ENCODE results near the gene ZCCHC8. TPM values are rescaled to one million over a fixed set of nuclear protein-coding genes. Genes with fewer than 3 reads are reported as not detected.
"Not testable (repeated sequence)": the region's sequence is repeated elsewhere in the genome, so short reads cannot be mapped to it uniquely, and the experiment has no call there.

ZCCHC8 gene
- total RNA-seq, 2 experiments from 2014 or later, result 44.4 to 46.6 TPM

DNA sequence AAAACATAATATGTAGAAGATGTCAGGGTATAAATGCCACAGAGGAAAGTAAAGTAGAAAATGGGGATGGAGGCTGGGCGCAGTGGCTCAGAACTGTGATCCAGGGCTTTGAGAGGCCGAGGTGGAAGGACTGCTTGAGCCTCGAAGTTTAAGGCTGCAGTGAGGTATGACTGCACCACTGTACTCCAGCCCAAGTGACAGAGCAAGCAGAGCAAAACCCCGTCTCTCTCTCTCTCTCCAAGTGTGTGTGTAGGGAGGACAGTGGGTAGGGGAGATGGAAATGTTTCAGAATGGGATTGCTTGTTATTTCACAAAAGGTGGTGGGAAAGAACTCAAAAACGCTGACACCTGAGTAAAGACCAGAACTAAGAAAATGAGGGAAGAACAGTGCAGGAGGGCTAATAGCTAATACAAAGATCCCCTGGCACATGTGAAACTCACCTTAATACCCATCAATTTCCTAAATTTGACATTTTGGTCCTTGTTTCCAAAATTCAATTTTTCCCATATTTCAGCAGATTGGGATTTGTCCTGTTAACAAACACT lies 5.7 kb upstream of the ZCCHC8 start:
- ChIA-PET POLR2A (interaction anchor here (2.2 to 8.0 kb wide), 2 partner anchors 10 to 18 kb away, joined by 8 to 82 read pairs; partner anchors contain the start of genes KNTC1 and RSRC2), CTCF (no interaction called here)
- Mint-ChIP-seq H3K4me1 (peaks cover 18% of the 10 kb centered on the region), H3K9me3 (no peaks in the 10 kb centered on the region), H3K27me3 (no peaks in the 10 kb centered on the region), H3K4me3 (no peak overlapping the region), H3K27ac (no peak overlapping the region), H3K36me3 (ENCODE audit: low read depth) (peaks cover 74% of the 10 kb centered on the region)
- DNase-seq, result no peak

DNA sequence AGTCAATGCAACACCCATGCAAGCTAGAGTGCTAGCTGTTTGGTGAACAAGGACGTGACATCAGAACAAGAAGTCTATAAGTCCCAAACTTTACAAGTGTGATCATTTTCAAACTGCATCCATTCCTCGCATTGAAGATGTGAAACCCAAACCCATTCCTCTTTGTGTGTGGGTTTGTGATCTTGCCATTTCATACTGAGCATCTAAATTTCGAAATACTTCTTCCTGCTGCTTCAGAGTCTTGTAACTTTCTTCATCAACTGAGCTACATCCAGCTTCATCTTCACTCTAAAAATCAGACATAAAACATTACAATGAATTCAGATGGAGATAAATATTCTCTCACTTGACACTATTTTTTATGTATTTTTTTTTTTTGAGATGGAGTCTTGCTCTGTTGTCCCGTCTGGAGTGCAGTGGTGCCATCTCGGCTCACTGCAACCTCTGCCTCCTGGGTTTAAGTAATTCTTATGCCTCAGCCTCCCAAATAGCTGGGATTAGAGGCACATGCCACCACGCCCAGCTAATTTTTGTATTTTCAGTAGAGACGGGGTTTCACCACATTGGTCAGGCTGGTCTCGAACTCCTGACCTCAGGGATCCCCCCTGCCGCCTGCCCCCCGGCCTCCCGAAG lies 4.8 kb upstream of the ZCCHC8 start:
- Mint-ChIP-seq H3K27ac (no peak overlapping the region), H3K9me3 (no peaks in the 10 kb centered on the region), H3K27me3 (no peaks in the 10 kb centered on the region), H3K36me3 (ENCODE audit: low read depth) (peaks cover 69% of the 10 kb centered on the region), H3K4me1 (peaks cover 24% of the 10 kb centered on the region), H3K4me3 (no peak overlapping the region)
- no peak for DNase-seq
- ChIA-PET CTCF (no interaction called here), POLR2A (interaction anchor here (11.4 kb wide), 1 partner anchor 17 kb away, joined by 542 read pairs; the partner anchor contains the start of genes KNTC1 and RSRC2)

DNA sequence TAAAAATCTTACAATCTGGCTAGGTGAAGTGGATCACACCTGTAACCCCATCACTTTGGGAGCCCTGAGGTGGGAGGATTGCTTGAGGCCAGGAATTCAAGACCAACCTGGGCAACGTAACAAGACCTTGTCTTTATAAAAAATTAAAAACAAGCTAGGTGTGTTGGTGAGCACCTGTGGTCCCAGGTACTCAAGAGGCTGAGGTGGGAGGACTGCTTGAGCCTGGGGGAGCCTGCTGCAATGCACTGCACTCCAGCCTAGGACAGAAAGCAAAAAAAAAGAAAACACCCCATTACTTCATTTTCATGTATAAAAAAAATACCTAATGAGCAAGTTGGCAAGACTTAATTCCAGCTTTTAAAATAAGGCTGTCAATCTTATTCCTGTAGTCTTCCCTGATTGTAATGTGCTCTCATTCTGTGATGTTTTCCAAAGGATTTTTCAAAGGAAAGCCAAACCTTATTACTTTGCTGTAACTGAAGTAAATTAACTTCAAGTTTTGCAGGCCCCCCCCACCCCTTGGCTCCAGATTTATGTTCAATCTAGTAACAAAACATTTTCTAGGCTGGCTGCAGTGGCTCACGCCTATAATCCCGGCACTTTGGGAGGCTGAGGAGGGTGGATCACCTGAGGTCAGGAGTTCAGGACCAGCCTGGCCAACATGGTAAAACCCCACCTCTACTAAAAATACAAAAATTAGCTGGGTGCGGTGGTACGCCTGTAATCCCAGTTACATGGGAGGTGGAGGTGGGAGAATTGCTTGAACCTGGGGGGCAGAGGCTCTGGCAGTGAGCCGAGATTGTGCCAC lies 3.3 kb upstream of the ZCCHC8 start:
- Mint-ChIP-seq H3K9me3 (no peaks in the 10 kb centered on the region), H3K27ac (peak overlapping the region; percentile 44), H3K4me3 (no peak overlapping the region), H3K36me3 (ENCODE audit: low read depth) (peaks cover 62% of the 10 kb centered on the region), H3K4me1 (peaks cover 26% of the 10 kb centered on the region), H3K27me3 (no peaks in the 10 kb centered on the region)
- CTCF ChIA-PET, result interaction anchor here (1.0 kb wide), 1 partner anchor 21 kb away, joined by 3 read pairs; no protein-coding TSS in a partner anchor
- DNase-seq, result no peak
- POLR2A ChIA-PET, result interaction anchor here (0.8 to 11.4 kb wide), 3 partner anchors 9 to 104 kb away, joined by 3 to 542 read pairs (median 4); partner anchors contain the start of genes KNTC1 and RSRC2

DNA sequence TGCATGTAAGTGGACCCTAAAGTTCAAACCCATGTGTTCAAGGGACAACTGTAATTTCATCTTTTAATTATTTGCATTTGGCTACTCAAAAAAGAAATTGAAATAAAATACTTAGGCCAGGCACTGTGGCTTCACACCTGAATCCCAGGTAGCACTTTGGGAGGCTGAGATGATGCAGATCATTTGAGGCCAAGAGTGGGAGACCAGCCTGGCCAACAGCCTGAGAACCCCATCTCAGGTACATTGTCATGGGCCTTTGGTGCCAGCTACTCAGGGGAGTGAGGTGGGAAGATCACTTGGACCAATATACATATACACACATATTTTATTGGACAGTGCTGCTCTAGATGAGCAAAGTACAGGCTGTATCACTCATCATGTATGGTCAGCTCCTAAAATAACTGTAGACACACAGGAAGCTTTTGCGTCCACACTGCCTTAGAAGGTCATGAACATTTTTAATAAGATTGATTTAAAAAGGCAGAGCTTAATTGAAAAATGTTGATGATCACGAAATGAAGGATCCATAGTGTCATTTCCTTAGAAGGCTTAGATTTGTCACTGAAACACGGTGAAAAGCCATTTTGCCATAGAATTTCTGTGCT lies 2.5 kb upstream of the ZCCHC8 start:
- Mint-ChIP-seq H3K36me3 (ENCODE audit: low read depth) (peaks cover 62% of the 10 kb centered on the region), H3K27me3 (no peaks in the 10 kb centered on the region), H3K27ac (peak overlapping the region; percentile 58), H3K4me3 (no peak overlapping the region), H3K4me1 (peaks cover 34% of the 10 kb centered on the region), H3K9me3 (no peaks in the 10 kb centered on the region)
- no peak for DNase-seq
- POLR2A ChIA-PET, result interaction anchor here (0.8 to 11.4 kb wide), 4 partner anchors 10 to 103 kb away, joined by 3 to 542 read pairs (median 4); partner anchors contain the start of genes KNTC1 and RSRC2
- CTCF ChIA-PET, result interaction anchor here (1.0 to 1.8 kb wide), 2 partner anchors 17 to 21 kb away, joined by 3 to 4 read pairs; no protein-coding TSS in a partner anchor

DNA sequence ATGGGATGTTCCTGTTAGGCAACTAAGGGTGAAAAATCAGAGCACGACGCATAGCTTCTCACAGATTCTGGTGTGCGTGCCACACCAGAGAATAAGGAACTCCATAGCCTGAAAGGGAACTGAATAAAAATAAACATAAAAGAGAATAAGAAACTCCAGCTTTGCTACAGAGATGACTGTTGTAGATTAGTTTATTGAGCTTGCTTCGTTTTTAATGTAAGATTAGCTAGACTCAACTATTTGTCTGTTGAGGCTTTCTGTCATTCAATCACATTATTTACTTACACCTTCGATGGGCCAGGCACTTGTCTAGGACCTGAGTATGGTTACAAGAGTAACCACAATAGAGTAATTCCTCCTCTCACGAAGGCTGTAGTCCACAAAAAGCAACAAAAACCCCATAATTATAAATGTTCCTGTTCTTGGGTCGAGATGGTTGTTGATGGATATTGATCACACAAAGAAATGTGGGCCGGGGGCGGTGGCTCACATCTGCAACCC lies 807 bp upstream of the ZCCHC8 start:
- CTCF ChIA-PET, result interaction anchor here (0.8 to 4.8 kb wide), 15 partner anchors 10 to 252 kb away, joined by 3 to 37 read pairs (median 4); partner anchors contain the start of genes CLIP1, KNTC1 and RSRC2
- H3K36me3 Mint-ChIP-seq (ENCODE audit: low read depth), result peaks cover 53% of the 10 kb centered on the region

DNA sequence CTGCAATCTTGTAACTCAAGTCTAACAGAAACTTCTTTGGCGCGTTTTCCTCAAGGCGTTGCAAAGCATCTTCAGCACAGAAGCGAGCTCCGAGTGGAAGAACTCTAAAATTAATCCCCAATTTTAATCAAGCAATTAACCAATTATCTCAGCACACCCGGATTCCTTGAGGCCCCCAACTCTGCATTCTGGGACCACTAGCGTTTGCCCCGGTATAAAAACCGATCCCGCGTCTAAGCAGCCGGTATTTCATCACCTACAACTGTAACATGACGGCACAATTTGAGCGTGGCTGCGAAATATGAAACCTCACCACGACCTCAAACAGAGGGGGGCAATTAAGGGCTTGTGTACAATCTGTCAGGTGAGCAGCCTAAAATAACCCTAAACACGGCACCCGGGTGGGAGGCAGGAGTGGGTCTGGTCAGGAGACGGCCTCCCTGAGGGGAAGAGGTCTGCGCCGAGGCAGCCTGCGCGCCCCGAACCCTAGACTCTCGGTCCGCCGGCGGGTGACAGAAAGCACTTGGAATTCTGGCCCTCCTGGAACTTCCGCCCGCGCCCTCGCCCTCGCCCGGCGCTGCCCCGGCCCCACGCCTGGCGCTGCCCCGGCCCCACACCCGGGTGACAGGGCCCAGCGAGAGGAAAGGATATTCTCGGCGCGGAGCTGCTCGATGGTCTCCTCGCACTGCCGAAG lies 594 bp downstream of the ZCCHC8 start:
- Mint-ChIP-seq H3K4me1 (peaks cover 44% of the 10 kb centered on the region), H3K36me3 (ENCODE audit: low read depth) (peaks cover 46% of the 10 kb centered on the region), H3K27me3 (no peaks in the 10 kb centered on the region), H3K27ac (peak overlapping the region; percentile 97), H3K4me3 (peak overlapping the region; percentile 99), H3K9me3 (no peaks in the 10 kb centered on the region)
- POLR2A ChIA-PET, result interaction anchor here (0.8 to 11.4 kb wide), 29 partner anchors 9 to 1463 kb away, joined by 3 to 542 read pairs (median 5); partner anchors contain the start of genes CLIP1, DIABLO, HCAR1 and KNTC1
- CTCF ChIA-PET, result interaction anchor here (0.7 to 4.8 kb wide), 13 partner anchors 9 to 273 kb away, joined by 3 to 37 read pairs (median 4); partner anchors contain the start of genes CLIP1, KNTC1 and RSRC2
- peak; percentile 61 for DNase-seq

More for the DNA sequence above, 807 bp upstream of the ZCCHC8 start:
- Mint-ChIP-seq H3K4me1 (peaks cover 42% of the 10 kb centered on the region), H3K27ac (peak overlapping the region; percentile 97), H3K4me3 (peak overlapping the region; percentile 99), H3K9me3 (no peaks in the 10 kb centered on the region), H3K27me3 (no peaks in the 10 kb centered on the region)
- DNase-seq, result no peak
- POLR2A ChIA-PET, result interaction anchor here (0.9 to 11.4 kb wide), 26 partner anchors 8 to 1465 kb away, joined by 3 to 542 read pairs (median 6); partner anchors contain the start of genes CCDC62, CLIP1, DENR and DIABLO

DNA sequence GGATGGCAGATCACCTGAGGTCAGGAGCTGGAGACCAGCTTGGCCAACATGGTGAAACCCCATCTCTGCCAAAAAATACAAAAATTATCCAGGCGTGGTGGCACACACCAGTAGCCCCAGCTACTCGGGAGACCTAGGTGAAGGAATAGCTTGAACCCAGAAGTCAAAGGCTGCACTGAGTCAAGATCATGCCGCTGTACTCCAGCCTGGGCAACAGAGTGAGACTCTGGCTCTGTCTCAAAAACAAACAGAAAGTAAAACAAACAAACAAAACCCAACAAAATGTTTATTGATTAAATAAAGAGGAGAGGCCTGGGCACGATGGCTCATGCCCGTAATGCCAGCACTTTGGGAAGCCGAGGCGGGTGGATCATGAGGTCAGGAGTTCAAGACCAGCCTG lies 5.5 kb downstream of the ZCCHC8 start:
- ChIA-PET POLR2A (interaction anchor here (1.4 to 11.4 kb wide), 3 partner anchors 9 to 27 kb away, joined by 3 to 542 read pairs (median 7); partner anchors contain the start of genes KNTC1 and RSRC2), CTCF (no interaction called here)

DNA sequence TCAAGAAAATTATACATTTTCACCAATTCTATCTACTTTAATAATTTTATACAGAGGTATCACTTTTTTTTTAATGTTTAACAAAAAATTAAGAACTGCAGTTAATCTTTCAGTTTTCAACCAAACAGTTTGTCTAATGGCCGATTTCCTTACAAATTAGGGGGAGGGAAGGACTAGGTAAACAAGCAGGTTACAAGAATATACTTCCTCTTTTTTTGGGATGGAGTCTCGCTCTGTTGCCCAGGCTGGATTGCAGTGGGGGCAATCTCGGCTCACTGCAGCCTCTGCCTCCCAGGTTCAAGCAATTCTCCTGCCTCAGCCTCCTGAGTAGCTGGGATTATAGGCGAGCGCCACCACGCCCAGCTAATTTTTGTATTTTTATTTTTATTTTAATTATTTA lies 7.5 kb downstream of the ZCCHC8 start:
- not testable (repeated sequence) for H3K27ac Mint-ChIP-seq

More for the DNA sequence above, 5.5 kb downstream of the ZCCHC8 start:
- no peak for DNase-seq
- H3K4me3 Mint-ChIP-seq, result no peak overlapping the region
- H3K36me3 Mint-ChIP-seq (ENCODE audit: low read depth), result peaks cover 46% of the 10 kb centered on the region
- H3K27me3 Mint-ChIP-seq, result no peaks in the 10 kb centered on the region
- no peak overlapping the region for H3K27ac Mint-ChIP-seq
- H3K9me3 Mint-ChIP-seq, result no peaks in the 10 kb centered on the region
- H3K4me1 Mint-ChIP-seq, result peaks cover 36% of the 10 kb centered on the region

DNA sequence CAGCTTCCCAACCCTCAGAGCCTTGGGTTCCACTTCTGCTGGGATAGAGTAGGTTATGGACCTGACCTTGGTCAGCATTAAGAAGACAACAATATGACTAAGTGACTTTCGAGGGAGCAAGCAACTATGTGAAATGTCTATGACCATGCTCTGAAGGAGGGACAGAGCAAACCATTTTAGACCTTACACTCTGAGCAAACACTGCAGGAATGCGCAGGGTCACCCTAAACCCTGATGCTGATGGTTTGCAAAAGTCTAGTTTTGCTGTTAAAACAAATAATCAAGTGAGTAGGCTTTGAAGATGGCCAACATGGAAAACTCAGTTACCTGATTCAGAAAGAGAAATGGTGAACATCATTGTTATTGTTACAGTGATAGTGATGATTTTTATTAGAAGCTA lies 8.7 kb downstream of the ZCCHC8 start:
- CTCF ChIA-PET, result interaction anchor here (0.6 to 1.6 kb wide), 5 partner anchors 9 to 281 kb away, joined by 3 to 11 read pairs (median 3); partner anchors contain the start of gene ZCCHC8
- no peak overlapping the region for H3K4me3 Mint-ChIP-seq

More for the DNA sequence above, 7.5 kb downstream of the ZCCHC8 start:
- DNase-seq, H3K9me3 Mint-ChIP-seq, H3K27me3 Mint-ChIP-seq, H3K4me3 Mint-ChIP-seq: not testable (repeated sequence)
- H3K4me1 Mint-ChIP-seq, result peaks cover 26% of the 10 kb centered on the region
- peaks cover 47% of the 10 kb centered on the region for H3K36me3 Mint-ChIP-seq (ENCODE audit: low read depth)
- POLR2A ChIA-PET, result interaction anchor here (0.8 to 1.5 kb wide), 3 partner anchors 9 to 20 kb away, joined by 3 to 5 read pairs (median 3); no protein-coding TSS in a partner anchor
- CTCF ChIA-PET, result interaction anchor here (1.0 kb wide), 1 partner anchor 93 kb away, joined by 3 read pairs; no protein-coding TSS in a partner anchor

DNA sequence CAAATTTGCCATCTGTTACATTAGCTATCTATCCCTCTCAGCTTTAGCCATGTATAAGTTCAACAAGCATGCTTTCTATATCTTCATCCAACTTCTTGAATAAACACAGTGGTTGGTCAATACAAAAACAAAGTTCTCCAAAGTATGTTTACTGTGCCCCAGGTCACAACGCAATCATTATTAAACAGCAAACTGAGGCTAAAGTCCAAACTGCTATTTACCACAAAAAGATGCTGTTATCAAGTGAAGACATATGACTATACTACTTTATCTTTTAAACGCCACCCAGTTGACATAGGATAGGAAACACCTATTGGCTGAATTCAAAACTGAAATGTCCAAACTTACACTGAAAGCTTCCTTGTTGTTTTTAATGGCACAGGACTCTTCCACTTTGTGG lies 11.7 kb downstream of the ZCCHC8 start:
- Mint-ChIP-seq H3K36me3 (ENCODE audit: low read depth) (peaks cover 63% of the 10 kb centered on the region), H3K27ac (no peak overlapping the region), H3K4me3 (no peak overlapping the region), H3K4me1 (peaks cover 10% of the 10 kb centered on the region), H3K27me3 (no peaks in the 10 kb centered on the region), H3K9me3 (no peaks in the 10 kb centered on the region)
- ChIA-PET POLR2A (interaction anchor here (1.4 to 7.1 kb wide), 2 partner anchors 10 to 16 kb away, joined by 4 to 49 read pairs; partner anchors contain the start of gene ZCCHC8), CTCF (interaction anchor here (1.0 kb wide), 1 partner anchor 11 kb away, joined by 3 read pairs; the partner anchor contains the start of gene ZCCHC8)
- no peak for DNase-seq

More for the DNA sequence above, 8.7 kb downstream of the ZCCHC8 start:
- POLR2A ChIA-PET, result interaction anchor here (1.0 to 2.5 kb wide), 4 partner anchors 8 to 92 kb away, joined by 3 to 18 read pairs (median 4); partner anchors contain the start of genes CLIP1 and ZCCHC8
- H3K9me3 Mint-ChIP-seq, result no peaks in the 10 kb centered on the region
- H3K4me1 Mint-ChIP-seq, result peaks cover 20% of the 10 kb centered on the region
- peaks cover 52% of the 10 kb centered on the region for H3K36me3 Mint-ChIP-seq (ENCODE audit: low read depth)
- no peak for DNase-seq
- no peak overlapping the region for H3K27ac Mint-ChIP-seq
- H3K27me3 Mint-ChIP-seq, result no peaks in the 10 kb centered on the region

DNA sequence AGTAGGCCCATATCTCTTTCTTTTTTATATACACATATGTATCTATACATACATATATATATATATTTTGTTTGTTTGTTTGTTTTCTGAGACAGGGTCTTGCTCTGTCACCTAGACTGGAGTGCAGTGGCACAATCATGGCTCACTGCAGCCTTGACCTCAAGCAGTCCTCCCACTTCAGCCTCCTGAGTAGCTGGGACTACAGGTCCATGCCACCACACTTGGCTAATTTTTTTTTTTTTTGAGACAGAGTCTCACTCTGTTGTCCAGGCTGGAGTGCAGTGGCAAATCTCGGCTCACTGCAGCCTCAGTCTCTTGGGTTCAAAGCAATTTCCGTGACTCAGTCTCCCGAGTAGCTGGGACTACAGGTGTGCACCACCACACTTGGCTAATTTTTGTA lies 12.9 kb downstream of the ZCCHC8 start:
- peaks cover 13% of the 10 kb centered on the region for H3K4me1 Mint-ChIP-seq
- H3K9me3 Mint-ChIP-seq, DNase-seq, H3K4me3 Mint-ChIP-seq, CTCF ChIA-PET, H3K27me3 Mint-ChIP-seq, H3K27ac Mint-ChIP-seq: not testable (repeated sequence)
- H3K36me3 Mint-ChIP-seq (ENCODE audit: low read depth), result peaks cover 69% of the 10 kb centered on the region
- POLR2A ChIA-PET, result interaction anchor here (0.7 to 7.1 kb wide), 3 partner anchors 11 to 262 kb away, joined by 3 to 49 read pairs (median 3); partner anchors contain the start of gene ZCCHC8
